ENCODE results near the gene MR1.

Gene MR1

GRCh38 chr1:181086926-181087325 lies 53.1 kb downstream of the MR1 start:
- no peaks in the 10 kb centered on the region for H3K27me3 Mint-ChIP-seq
- peaks cover 52% of the 10 kb centered on the region for H3K4me1 Mint-ChIP-seq (ENCODE audit: low read depth)
- intact Hi-C loops (cut with micrococcal nuclease) = loop anchor here (1.0 kb wide), 1 partner anchor 25 kb away; no protein-coding TSS in a partner anchor
- H3K9me3 Mint-ChIP-seq = no peaks in the 10 kb centered on the region
- peak overlapping the region; percentile 93 for H3K27ac Mint-ChIP-seq
- peaks cover 37% of the 10 kb centered on the region for H3K36me3 Mint-ChIP-seq (ENCODE audit: low read depth)
- H3K4me3 Mint-ChIP-seq = peak overlapping the region; percentile 13

DNA sequence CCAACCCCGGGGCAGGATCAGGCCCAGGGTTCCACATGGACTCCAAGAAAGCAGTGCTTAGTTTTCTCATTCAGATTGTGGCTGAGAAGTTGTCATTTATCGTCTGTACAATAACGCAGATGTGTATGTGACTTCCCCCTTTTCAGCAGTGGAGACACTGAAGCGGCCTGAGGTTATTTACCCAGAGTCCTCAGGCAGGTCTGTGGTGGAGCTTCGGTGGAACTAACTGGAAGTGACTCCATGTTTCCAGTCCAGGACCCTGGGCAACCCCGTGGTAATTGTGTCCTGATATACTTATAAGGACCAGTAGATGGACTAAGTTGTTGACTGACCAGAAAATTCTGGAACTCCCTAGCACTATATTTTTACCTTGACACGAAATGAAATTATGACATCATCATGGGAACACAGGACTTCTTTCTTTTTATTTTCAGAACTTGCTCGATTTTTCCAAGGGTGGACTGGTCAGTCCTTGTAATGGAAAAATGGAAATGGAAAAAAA lies 53.7 kb downstream of the MR1 start:
- Mint-ChIP-seq H3K36me3 (ENCODE audit: low read depth) (peaks cover 42% of the 10 kb centered on the region), H3K4me1 (ENCODE audit: low read depth) (peaks cover 58% of the 10 kb centered on the region), H3K4me3 (peak overlapping the region; percentile 84), H3K9me3 (no peaks in the 10 kb centered on the region), H3K27me3 (no peaks in the 10 kb centered on the region), H3K27ac (peak overlapping the region; percentile 93)
- intact Hi-C loops (cut with micrococcal nuclease) = loop anchor here (1.0 kb wide), 1 partner anchor 25 kb away; no protein-coding TSS in a partner anchor

GRCh38 chr1:181088079-181089016 lies 54.6 kb downstream of the MR1 start, which contains the start of gene IER5:
IER5 (plus strand) TSS chr1:181088700; CDS start chr1:181088903, 203 bp downstream.
- intact Hi-C loops (cut with micrococcal nuclease) = no loop called here
- peak within 1 kb of the TSS; percentile 84 for H3K4me3 Mint-ChIP-seq
- peak within 1 kb of the TSS; percentile 93 for H3K27ac Mint-ChIP-seq
- H3K4me1 Mint-ChIP-seq (ENCODE audit: low read depth) = peaks cover 67% of the 10 kb centered on the region
- no peaks in the 10 kb centered on the region for H3K27me3 Mint-ChIP-seq
- H3K9me3 Mint-ChIP-seq = no peaks in the 10 kb centered on the region
- H3K36me3 Mint-ChIP-seq (ENCODE audit: low read depth) = peaks cover 51% of the 10 kb centered on the region

- H3K27ac Mint-ChIP-seq = peak overlapping the region; percentile 93
- peaks cover 59% of the 10 kb centered on the region for H3K36me3 Mint-ChIP-seq (ENCODE audit: low read depth)
- peak overlapping the region; percentile 84 for H3K4me3 Mint-ChIP-seq
- H3K9me3 Mint-ChIP-seq = no peaks in the 10 kb centered on the region
- no peaks in the 10 kb centered on the region for H3K27me3 Mint-ChIP-seq
- H3K4me1 Mint-ChIP-seq (ENCODE audit: low read depth) = peaks cover 68% of the 10 kb centered on the region
- intact Hi-C loops (cut with micrococcal nuclease) = no loop called here
Observed at GRCh38 chr1:181089017-181089675, 55.4 kb downstream of the MR1 start.

DNA sequence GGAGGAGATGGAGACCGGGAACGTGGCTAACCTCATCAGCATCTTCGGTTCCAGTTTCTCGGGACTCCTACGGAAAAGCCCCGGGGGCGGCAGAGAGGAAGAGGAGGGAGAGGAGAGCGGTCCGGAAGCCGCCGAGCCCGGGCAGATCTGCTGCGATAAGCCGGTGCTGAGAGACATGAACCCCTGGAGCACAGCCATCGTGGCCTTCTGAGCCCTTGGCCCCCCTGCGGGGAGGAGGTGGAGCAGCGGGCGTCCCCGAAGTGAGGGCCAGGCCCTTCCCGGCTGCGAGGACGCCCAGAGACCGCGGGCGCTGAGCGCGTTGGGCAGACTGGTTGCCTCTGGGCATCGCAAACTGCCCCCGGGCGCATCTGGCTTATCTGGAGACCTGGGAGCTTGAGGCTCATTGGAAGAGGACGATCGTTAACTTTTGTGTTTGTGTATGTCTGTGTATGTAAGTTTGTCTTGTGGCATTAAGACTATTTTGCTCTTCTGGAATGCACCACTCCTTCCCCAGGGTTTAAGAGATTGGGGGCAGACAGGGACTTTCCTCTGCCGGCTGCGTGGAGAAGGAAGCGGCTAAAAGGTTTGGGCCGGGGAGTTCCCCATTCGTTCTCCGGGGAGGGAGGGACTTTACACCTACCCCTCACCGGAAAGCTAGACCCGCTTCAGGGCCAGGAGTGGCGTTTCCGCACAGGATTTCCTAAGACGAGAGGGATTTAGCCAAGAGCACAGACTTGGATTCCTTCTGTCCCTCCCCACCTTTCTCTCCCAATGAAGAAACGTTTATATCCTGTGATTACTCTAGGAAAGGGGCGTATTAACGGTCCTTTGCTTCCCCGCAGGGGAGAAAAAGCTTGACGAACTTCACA lies 56.1 kb downstream of the MR1 start:
- H3K27me3 Mint-ChIP-seq = no peaks in the 10 kb centered on the region
- H3K4me1 Mint-ChIP-seq (ENCODE audit: low read depth) = peaks cover 70% of the 10 kb centered on the region
- no peaks in the 10 kb centered on the region for H3K9me3 Mint-ChIP-seq
- H3K36me3 Mint-ChIP-seq (ENCODE audit: low read depth) = peaks cover 67% of the 10 kb centered on the region
- H3K27ac Mint-ChIP-seq = peak overlapping the region; percentile 93
- intact Hi-C loops (cut with micrococcal nuclease) = loop anchor here (2.0 kb wide), 1 partner anchor 15 kb away; no protein-coding TSS in a partner anchor
- H3K4me3 Mint-ChIP-seq = peak overlapping the region; percentile 80

- peaks cover 74% of the 10 kb centered on the region for H3K36me3 Mint-ChIP-seq (ENCODE audit: low read depth)
- H3K4me1 Mint-ChIP-seq (ENCODE audit: low read depth) = peaks cover 72% of the 10 kb centered on the region
- intact Hi-C loops (cut with micrococcal nuclease) = loop anchor here (1.0 to 2.0 kb wide), 2 partner anchors 14 to 50 kb away; no protein-coding TSS in a partner anchor
- peak overlapping the region; percentile 93 for H3K27ac Mint-ChIP-seq
- peak overlapping the region; percentile 80 for H3K4me3 Mint-ChIP-seq
- no peaks in the 10 kb centered on the region for H3K9me3 Mint-ChIP-seq
- H3K27me3 Mint-ChIP-seq = no peaks in the 10 kb centered on the region
Observed at GRCh38 chr1:181090641-181091126, 56.9 kb downstream of the MR1 start.

DNA sequence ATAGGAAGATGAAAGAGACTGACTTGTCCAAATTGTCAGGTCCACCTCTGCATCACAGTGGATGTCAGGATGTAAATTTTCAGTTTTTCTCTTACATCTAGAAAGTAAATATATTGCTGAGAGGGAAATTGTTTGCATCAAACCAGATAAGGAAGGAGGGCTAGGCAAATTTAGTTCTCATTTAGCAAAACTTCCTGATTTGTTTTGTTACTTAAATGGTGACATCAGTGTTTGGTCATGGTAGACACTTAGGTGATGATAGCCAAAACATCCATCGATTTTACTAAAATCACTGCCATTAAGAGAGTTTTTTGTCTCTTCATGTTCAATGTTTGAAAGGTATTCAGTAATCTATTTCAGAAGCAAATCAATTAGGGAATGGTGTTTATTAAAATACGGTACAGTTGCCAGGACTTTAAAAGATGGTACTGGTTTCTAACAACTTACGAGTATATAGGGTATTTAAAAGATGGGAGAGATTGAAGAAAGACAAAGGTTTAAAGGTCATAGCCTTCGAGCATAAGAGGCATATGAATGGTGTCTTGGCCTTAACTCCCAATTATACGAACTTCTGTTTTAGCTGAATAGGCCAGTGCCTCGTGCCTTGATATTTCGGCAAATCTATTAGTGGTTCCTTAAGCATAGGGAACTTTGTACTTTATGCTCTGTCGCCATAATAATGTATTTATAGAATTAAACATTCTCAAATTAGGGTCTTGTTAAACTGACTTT lies 57.7 kb downstream of the MR1 start:
- no peaks in the 10 kb centered on the region for H3K27me3 Mint-ChIP-seq
- intact Hi-C loops (cut with micrococcal nuclease) = loop anchor here (1.0 to 2.0 kb wide), 2 partner anchors 13 to 49 kb away; no protein-coding TSS in a partner anchor
- no peaks in the 10 kb centered on the region for H3K9me3 Mint-ChIP-seq
- H3K4me3 Mint-ChIP-seq = peak overlapping the region; percentile 80
- peaks cover 73% of the 10 kb centered on the region for H3K4me1 Mint-ChIP-seq (ENCODE audit: low read depth)
- peaks cover 74% of the 10 kb centered on the region for H3K36me3 Mint-ChIP-seq (ENCODE audit: low read depth)
- no peak overlapping the region for H3K27ac Mint-ChIP-seq

- intact Hi-C loops (cut with micrococcal nuclease) = no loop called here
- no peaks in the 10 kb centered on the region for H3K27me3 Mint-ChIP-seq
- no peak overlapping the region for H3K27ac Mint-ChIP-seq
- H3K9me3 Mint-ChIP-seq = no peaks in the 10 kb centered on the region
- peaks cover 74% of the 10 kb centered on the region for H3K36me3 Mint-ChIP-seq (ENCODE audit: low read depth)
- H3K4me3 Mint-ChIP-seq = peak overlapping the region; percentile 54
- peaks cover 73% of the 10 kb centered on the region for H3K4me1 Mint-ChIP-seq (ENCODE audit: low read depth)
Observed at GRCh38 chr1:181092056-181092455, 58.3 kb downstream of the MR1 start.

DNA sequence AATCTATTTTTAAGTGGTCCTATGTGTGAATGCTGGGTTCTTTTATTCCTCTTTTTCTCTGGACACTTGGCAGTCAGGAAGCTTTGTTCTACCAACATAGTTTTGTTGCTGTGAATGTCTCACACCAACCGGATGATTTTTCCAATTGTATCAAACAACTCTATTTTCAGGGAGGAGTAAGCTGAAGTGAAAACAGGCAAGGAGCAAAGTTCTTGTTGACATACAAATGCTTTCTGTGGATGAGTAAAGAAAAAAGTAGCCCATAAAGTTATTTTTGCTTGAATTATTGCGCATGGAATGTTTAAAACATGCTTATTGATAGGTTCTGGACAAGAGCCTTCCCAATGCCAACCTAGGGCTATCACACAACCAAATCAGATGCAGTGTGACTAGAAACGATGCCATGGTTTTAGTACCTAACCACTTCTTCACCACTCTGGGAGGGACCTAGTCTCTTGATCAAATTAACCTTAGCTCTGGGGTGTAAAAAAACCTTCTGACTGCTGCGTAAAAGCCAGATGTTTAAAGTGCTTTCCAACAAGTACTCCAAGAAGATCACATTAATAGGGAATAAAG lies 59.2 kb downstream of the MR1 start:
- Mint-ChIP-seq H3K4me3 (peak overlapping the region; percentile 49), H3K36me3 (ENCODE audit: low read depth) (peaks cover 74% of the 10 kb centered on the region), H3K4me1 (ENCODE audit: low read depth) (peaks cover 71% of the 10 kb centered on the region), H3K27ac (no peak overlapping the region), H3K9me3 (no peaks in the 10 kb centered on the region), H3K27me3 (no peaks in the 10 kb centered on the region)
- intact Hi-C loops (cut with micrococcal nuclease) = no loop called here

GRCh38 chr1:181094416-181095212 lies 60.8 kb downstream of the MR1 start:
- Mint-ChIP-seq H3K4me3 (no peak overlapping the region), H3K4me1 (ENCODE audit: low read depth) (peaks cover 83% of the 10 kb centered on the region), H3K36me3 (ENCODE audit: low read depth) (peaks cover 60% of the 10 kb centered on the region), H3K9me3 (no peaks in the 10 kb centered on the region), H3K27me3 (peaks cover 4% of the 10 kb centered on the region), H3K27ac (no peak overlapping the region)
- intact Hi-C loops (cut with micrococcal nuclease) = no loop called here

GRCh38 chr1:181095260-181095659 lies 61.5 kb downstream of the MR1 start:
- no peaks in the 10 kb centered on the region for H3K9me3 Mint-ChIP-seq
- H3K27ac Mint-ChIP-seq = no peak overlapping the region
- no peak overlapping the region for H3K4me3 Mint-ChIP-seq
- peaks cover 90% of the 10 kb centered on the region for H3K4me1 Mint-ChIP-seq (ENCODE audit: low read depth)
- intact Hi-C loops (cut with micrococcal nuclease) = no loop called here
- H3K27me3 Mint-ChIP-seq = peaks cover 5% of the 10 kb centered on the region
- peaks cover 54% of the 10 kb centered on the region for H3K36me3 Mint-ChIP-seq (ENCODE audit: low read depth)

- intact Hi-C loops (cut with micrococcal nuclease) = no loop called here
- H3K27ac Mint-ChIP-seq = peak overlapping the region; percentile 65
- H3K27me3 Mint-ChIP-seq = peaks cover 5% of the 10 kb centered on the region
- no peak overlapping the region for H3K4me3 Mint-ChIP-seq
- H3K9me3 Mint-ChIP-seq = no peaks in the 10 kb centered on the region
- H3K4me1 Mint-ChIP-seq (ENCODE audit: low read depth) = peaks cover 95% of the 10 kb centered on the region
- H3K36me3 Mint-ChIP-seq (ENCODE audit: low read depth) = peaks cover 49% of the 10 kb centered on the region
Observed at GRCh38 chr1:181095763-181096184, 62.0 kb downstream of the MR1 start.

Measured in dendritic cell treated with granulocyte-macrophage colony-stimulating factor and Interleukin-4, amounts not matched to agents 40 ng/mL and 50 ng/mL, for 4 days (primary cell).